ENCODE measurements around the gene MSL2. TPM values are rescaled to one million over a fixed set of nuclear protein-coding genes. Genes with fewer than 3 reads are reported as not detected.
"Not testable (repeated sequence)": the region's sequence is repeated elsewhere in the genome, so short reads cannot be mapped to it uniquely, and the experiment has no call there.

MSL2 gene
- total and polyA plus RNA-seq, 3 donors from 2014 or later: 33.9 to 56.9 (median 48.7) TPM

- Histone ChIP-seq H3K36me3 (ENCODE audit: low read depth, missing control alignments) (no peaks in the 10 kb centered on the region), H3K4me3 (no peak overlapping the region), H3K27ac (no peak overlapping the region), H3K9me3 (no peaks in the 10 kb centered on the region), H3K27me3 (no peaks in the 10 kb centered on the region), H3K4me1 (peaks cover 20% of the 10 kb centered on the region)
- WGBS, 2 donors: 66 to 71% methylated on average over 4 of the region's 4 CpGs
- TF ChIP-seq CTCF (IDR thresholded peaks at IDR 0.05): no peak
- TF ChIP-seq POLR2A (IDR thresholded peaks at IDR 0.05): no peak
- intact Hi-C loops (cut with DNase I; ENCODE audit: low total_unique reads): no loop called here
- DNase-seq: no peak
Observed at GRCh38 chr3:136177876-136178275, 18.3 kb downstream of the MSL2 start.

- Histone ChIP-seq H3K4me1 (peaks cover 3% of the 10 kb centered on the region), H3K27ac (no peak overlapping the region), H3K9me3 (no peaks in the 10 kb centered on the region), H3K27me3 (no peaks in the 10 kb centered on the region), H3K4me3 (no peak overlapping the region), H3K36me3 (ENCODE audit: low read depth, missing control alignments) (no peaks in the 10 kb centered on the region)
- DNase-seq: no peak
- TF ChIP-seq CTCF (IDR thresholded peaks at IDR 0.05): no peak
- TF ChIP-seq POLR2A (IDR thresholded peaks at IDR 0.05): no peak
- intact Hi-C loops (cut with DNase I; ENCODE audit: low total_unique reads): no loop called here
Observed at GRCh38 chr3:136173939-136174490, 22.1 kb downstream of the MSL2 start.

- H3K9me3 ChIP-seq: no peaks in the 10 kb centered on the region
- no peaks in the 10 kb centered on the region for H3K36me3 ChIP-seq (ENCODE audit: low read depth, missing control alignments)
- DNase-seq: no peak
- TF ChIP-seq POLR2A (IDR thresholded peaks at IDR 0.05) (no peak), CTCF (IDR thresholded peaks at IDR 0.05) (no peak)
- H3K27me3 ChIP-seq: no peaks in the 10 kb centered on the region
- no peak overlapping the region for H3K4me3 ChIP-seq
- intact Hi-C loops (cut with DNase I; ENCODE audit: low total_unique reads): no loop called here
- H3K27ac ChIP-seq: no peak overlapping the region
- H3K4me1 ChIP-seq: no peaks in the 10 kb centered on the region
- WGBS, 2 donors: 50 to 58% methylated on average over 1 of the region's 1 CpG
Observed at GRCh38 chr3:136171097-136171542, 25.0 kb downstream of the MSL2 start.

GRCh38 chr3:136168236-136168635, 27.9 kb downstream of the MSL2 start:
- H3K27me3 ChIP-seq; H3K4me3 ChIP-seq; DNase-seq; H3K27ac ChIP-seq; H3K4me1 ChIP-seq; intact Hi-C loops (cut with DNase I; ENCODE audit: low total_unique reads); H3K9me3 ChIP-seq; H3K36me3 ChIP-seq (ENCODE audit: low read depth, missing control alignments): not testable (repeated sequence)
- 80 to 82% methylated on average over 4 of the region's 4 CpGs for WGBS, 2 donors

GRCh38 chr3:136166507-136166906, 29.6 kb downstream of the MSL2 start:
- Histone ChIP-seq H3K27me3 (no peaks in the 10 kb centered on the region), H3K36me3 (ENCODE audit: low read depth, missing control alignments) (no peaks in the 10 kb centered on the region), H3K4me3 (no peak overlapping the region), H3K27ac (no peak overlapping the region), H3K4me1 (peaks cover 4% of the 10 kb centered on the region), H3K9me3 (no peaks in the 10 kb centered on the region)
- 56 to 82% methylated on average over 3 of the region's 3 CpGs for whole genome bisulfite sequencing, 2 donors
- intact Hi-C loops (cut with DNase I; ENCODE audit: low total_unique reads): no loop called here
- TF ChIP-seq POLR2A (IDR thresholded peaks at IDR 0.05): no peak
- TF ChIP-seq CTCF (IDR thresholded peaks at IDR 0.05): no peak
- DNase-seq: no peak

GRCh38 chr3:136163607-136164006, 32.5 kb downstream of the MSL2 start:
- H3K9me3 ChIP-seq; H3K36me3 ChIP-seq (ENCODE audit: low read depth, missing control alignments); DNase-seq; H3K4me3 ChIP-seq; intact Hi-C loops (cut with DNase I; ENCODE audit: low total_unique reads); H3K27ac ChIP-seq; H3K27me3 ChIP-seq; H3K4me1 ChIP-seq: not testable (repeated sequence)

Data from testis (tissue), 3 donors.